GM12865 (cell line): Measurements from ENCODE around the gene PPP1R3D.

Experiments
- DNase-seq: peaks from one replicate; pipeline ENCODE4 v3.0.0; 2010; ENCODE audit warnings: low read depth
- H3K4me3 ChIP-seq: 2 replicates; pipeline ENCODE4 v1.5.1; 2011; ENCODE audit warnings: mild to moderate bottlenecking, low read depth, low read length, control low read depth
- CTCF ChIP-seq: IDR thresholded peaks from 2 replicates; pipeline ENCODE4 v1.5.1; 2011; ENCODE audit warnings: low read length, control low read depth, low read depth, inconsistent platforms; ENCODE audit not compliant: insufficient read depth; ENCODE audit errors: missing control alignments

The PPP1R3D gene

GRCh38 chr20:59940129-59940955 is at the start of gene PPP1R3D, which contains the start of gene FAM217B:
Gene PPP1R3D (minus strand): TSS chr20:59940305. CDS start chr20:59939931, 374 bp downstream.
Gene FAM217B (plus strand): TSS chr20:59940389. CDS start chr20:59943944, 3,555 bp downstream.
- peak; percentile 97 for DNase-seq
- TF ChIP-seq CTCF: no peak

GRCh38 chr20:59988141-59988540 is 48.0 kb upstream of the PPP1R3D start:
- TF ChIP-seq CTCF: no peak
- no peak overlapping the region for H3K4me3 ChIP-seq
- DNase-seq: no peak

More at GRCh38 chr20:59940129-59940955, at the start of gene PPP1R3D, which contains the start of gene FAM217B:
- H3K4me3 ChIP-seq: peak within 1 kb of the TSS; percentile 93

- DNase-seq: no peak
- no peak for TF ChIP-seq CTCF
- no peak overlapping the region for H3K4me3 ChIP-seq
These were observed 47.0 kb upstream of the PPP1R3D start for GRCh38 chr20:59987135-59987534.

- DNase-seq: no peak
- H3K4me3 ChIP-seq: no peak overlapping the region
- TF ChIP-seq CTCF: peak; percentile 13
These were observed 45.8 kb upstream of the PPP1R3D start for GRCh38 chr20:59985864-59986263.

- no peak for TF ChIP-seq CTCF
- no peak for DNase-seq
- H3K4me3 ChIP-seq: no peak overlapping the region
These were observed 45.1 kb upstream of the PPP1R3D start for GRCh38 chr20:59985164-59985563.

GRCh38 chr20:59984541-59984940 is 44.4 kb upstream of the PPP1R3D start:
- TF ChIP-seq CTCF: no peak
- H3K4me3 ChIP-seq: no peak overlapping the region
- no peak for DNase-seq
